NT2/D1 (cell line): ENCODE measurements around the gene PRPSAP2.

Experiments used
- SUZ12 ChIP-seq: IDR thresholded peaks from 2 replicates; pipeline ENCODE4 v1.6.1; 2011; ENCODE audit not compliant: insufficient read length, insufficient read depth; ENCODE audit errors: extremely low read depth
- YY1 ChIP-seq: IDR thresholded peaks from 2 replicates; pipeline ENCODE4 v1.6.1; 2011; ENCODE audit not compliant: insufficient read length, insufficient read depth
- ZNF274 ChIP-seq: IDR thresholded peaks from 2 replicates; pipeline ENCODE4 v1.6.1; 2011; ENCODE audit warnings: mild to moderate bottlenecking, low read depth, low read length

DNA sequence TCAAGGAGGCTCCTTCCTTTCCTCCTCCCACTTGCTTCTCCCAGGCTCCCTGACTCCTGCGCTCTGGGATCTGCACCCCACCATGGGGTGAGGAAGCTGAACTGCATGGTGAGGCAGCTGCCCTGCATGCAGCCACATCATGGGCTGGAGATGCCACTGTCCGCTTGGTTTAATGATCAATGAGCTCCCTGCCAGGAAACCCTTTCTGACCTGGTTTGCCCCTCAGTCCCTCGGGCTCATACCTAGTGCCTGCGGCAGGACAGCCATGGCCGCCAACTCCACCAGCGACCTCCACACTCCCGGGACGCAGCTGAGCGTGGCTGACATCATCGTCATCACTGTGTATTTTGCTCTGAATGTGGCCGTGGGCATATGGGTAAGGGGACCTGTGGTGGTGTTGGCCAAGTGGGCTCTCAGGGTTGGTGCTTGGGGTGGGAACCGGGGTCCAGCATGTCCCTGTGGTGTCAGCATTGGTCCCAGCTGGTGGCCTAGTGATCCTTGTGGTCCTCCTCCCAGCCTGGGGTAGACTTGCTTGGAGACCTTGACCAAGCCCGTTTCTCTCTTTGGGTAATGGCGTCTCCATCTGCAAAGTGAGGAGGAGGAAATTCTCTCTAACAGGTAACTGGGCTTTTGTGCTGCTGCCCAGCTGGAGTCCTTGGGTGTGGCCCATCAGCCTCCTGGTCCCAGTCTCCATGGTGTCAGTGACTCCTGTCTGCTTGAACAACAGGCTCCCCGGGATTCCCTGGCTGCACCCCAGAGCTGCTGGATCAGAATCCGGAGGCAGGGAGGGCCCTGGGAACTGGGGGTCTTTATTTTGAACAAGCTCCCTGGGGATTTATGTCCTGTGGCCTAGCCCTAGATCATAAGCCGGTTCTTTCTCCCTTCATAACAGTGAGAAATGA is 94.3 kb downstream of the PRPSAP2 start, which contains the start of gene SLC5A10:
- TF ChIP-seq YY1 (no peak), SUZ12 (no peak), ZNF274 (no peak)
